ENCODE data around the gene ZNF570.
A peak's percentile ranks its signal among the peaks of the same experiment; 100 is the strongest.

The ZNF570 gene

GRCh38 chr19:37468961-37469777, at the start of gene ZNF570:
ZNF570 (plus strand) TSS chr19:37469356; CDS start chr19:37470355, 999 bp downstream.
- peak; percentile 76 for DNase-seq (ENCODE audit: low read depth in 2 of 2)

GRCh38 chr19:37452500-37453245, 16.5 kb upstream of the ZNF570 start:
- no peak for DNase-seq (ENCODE audit: low read depth in 2 of 2)

DNA sequence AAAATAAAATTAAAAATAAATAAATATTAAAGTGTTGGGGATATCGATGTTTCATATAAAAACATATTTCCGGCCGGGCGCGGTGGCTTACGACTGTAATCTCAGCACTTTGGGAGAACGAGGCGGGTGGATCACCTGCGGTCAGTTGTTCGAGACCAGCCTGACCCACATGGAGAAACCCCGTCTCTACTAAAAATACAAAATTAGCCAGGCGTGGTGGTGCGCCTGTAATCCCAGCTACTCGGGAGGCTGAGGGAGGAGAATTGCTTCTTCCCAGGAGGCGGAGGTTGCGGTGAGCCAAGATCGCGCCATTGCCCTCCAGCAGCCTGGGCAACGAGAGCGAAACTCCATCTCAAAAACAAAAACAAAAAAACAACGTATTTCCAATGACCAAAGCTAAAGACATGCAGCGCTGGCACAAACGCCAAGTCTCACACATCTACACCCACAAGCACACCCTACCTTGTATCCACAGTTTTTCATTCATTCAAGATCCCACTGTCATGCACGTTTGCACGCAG, 2.8 kb upstream of the ZNF570 start:
- DNase-seq (ENCODE audit: low read depth in 2 of 2) = no peak

DNA sequence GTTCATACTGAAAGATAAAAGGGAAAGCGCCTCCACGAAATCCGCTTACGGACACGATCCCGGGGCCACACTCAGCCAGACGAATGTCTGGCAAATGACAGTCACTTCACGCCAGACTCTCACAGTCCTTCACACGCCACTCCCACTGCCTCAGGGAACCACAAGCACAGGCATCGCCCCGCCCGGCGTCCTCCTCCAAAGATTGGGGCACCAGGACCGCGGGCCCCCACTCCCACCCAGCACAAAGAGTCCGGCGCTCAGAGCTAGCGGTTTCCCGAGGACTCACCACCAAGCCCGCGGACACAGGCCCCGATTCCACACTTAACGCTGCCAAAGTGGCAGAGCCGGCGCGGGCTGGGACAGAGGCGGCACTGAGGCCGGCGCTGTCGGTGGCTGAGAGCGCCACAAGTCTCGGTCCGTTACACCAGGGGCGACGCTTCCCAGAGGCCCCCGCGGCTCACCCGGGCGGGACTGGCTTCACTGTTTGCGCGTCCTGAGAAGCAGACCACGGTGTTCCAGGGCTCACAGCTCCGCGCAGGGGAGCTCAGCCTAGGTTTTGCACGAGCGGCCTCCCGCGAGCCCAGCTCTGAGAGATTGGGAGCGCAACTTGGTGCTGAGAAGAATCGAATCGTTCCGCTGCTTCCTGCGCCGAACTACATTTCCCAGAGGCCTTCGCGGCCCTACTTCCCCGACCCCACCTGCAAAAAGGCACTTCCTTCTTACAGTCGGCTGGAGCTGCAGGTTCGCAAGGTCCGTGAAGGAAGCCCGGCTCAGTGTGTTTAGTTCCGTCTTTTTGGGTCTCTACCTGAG, 2.2 kb upstream of the ZNF570 start, which contains the start of gene ZNF569:
ZNF569 (minus strand) TSS at position 647 of the 810 bp plus-strand sequence. CDS start 22,523 bp downstream, outside the sequence.
- peak; percentile 79 for DNase-seq (ENCODE audit: low read depth in 2 of 2)

GRCh38 chr19:37467608-37468090, 1.5 kb upstream of the ZNF570 start:
- no peak for DNase-seq (ENCODE audit: low read depth in 2 of 2)

GRCh38 chr19:37470216-37470615, 1.1 kb downstream of the ZNF570 start:
- no peak for DNase-seq (ENCODE audit: low read depth in 2 of 2)

DNA sequence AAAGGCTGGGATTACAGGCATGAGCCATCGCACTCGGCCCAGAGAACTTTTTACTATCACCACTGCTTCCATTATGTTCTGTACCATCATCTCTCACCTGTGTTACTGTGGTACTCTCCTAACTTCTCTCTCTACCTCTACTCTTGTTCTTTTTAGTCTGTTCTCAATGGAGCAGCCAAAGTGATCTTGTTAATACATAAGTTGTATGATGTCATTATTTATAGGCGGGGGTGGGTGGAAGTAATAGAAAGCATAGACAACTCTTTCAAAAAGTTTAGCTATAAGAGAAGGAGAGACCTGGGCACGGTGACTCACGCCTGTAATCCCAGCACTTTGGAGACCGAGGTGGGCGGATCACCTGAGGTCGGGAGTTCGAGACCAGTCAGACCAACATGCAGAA, 3.0 kb downstream of the ZNF570 start:
- DNase-seq (ENCODE audit: low read depth in 2 of 2) = no peak

DNA sequence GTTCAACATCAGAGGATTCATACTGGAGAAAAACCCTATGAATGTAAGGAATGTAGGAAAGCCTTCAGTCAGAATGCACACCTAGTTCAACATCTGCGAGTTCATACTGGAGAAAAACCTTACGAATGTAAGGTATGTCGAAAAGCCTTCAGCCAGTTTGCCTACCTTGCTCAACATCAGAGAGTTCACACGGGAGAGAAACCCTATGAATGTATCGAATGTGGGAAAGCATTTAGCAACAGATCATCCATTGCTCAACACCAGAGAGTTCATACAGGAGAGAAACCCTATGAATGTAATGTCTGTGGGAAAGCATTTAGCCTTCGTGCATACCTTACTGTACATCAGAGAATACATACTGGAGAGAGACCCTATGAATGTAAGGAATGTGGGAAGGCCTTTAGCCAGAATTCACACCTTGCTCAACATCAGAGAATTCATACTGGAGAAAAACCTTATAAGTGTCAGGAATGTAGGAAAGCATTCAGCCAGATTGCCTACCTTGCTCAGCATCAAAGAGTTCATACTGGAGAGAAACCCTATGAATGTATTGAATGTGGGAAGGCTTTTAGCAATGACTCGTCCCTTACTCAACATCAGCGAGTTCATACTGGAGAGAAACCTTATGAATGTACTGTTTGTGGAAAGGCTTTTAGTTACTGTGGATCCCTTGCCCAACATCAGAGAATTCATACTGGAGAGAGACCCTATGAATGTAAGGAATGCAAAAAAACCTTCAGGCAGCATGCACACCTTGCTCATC, 15.4 kb downstream of the ZNF570 start:
- no peak for DNase-seq (ENCODE audit: low read depth in 2 of 2)

DNA sequence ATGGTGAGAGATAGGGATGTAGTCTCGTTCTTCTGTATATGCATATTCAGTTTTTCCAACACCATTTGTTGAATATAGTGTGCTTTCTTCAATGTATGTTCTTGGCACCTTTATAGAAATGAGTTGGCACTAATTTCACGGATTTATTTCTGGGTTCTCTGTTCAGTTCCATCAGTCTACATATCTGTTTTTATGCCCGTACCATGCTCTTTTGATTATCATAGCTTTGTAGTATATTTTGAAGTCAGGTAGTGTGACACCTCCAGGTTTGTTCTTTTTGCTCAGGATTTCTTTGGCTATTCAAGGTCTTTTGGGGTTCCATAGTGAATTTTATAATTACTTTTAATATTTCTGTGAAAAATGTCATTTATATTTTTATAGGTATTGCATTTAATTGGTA, 23.1 kb downstream of the ZNF570 start:
- DNase-seq (ENCODE audit: low read depth in 2 of 2) = no peak

DNA sequence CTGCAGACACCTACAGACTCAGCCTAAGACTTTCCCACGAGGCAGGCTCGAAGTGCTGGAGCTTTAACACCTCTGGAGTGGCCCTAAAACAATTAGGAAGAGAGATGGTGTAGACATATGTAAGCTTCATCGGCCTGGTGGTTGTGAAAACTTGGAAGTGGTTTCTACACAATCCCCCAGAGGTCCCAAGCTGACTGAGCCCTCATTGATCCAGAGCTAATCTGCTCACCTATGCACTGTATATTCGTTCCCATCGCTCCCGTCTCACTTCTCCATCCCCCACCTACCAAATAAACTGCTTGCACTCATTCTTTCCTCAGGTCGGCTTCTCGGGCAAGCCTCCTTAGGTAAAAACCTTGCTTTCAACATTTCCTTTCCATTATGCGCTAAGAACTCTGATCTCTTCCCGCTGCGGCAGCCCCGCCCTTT, 36.8 kb downstream of the ZNF570 start:
- no peak for DNase-seq (ENCODE audit: low read depth in 2 of 2)

GRCh38 chr19:37506387-37507166, 37.4 kb downstream of the ZNF570 start, which contains the start of gene ZNF793:
ZNF793 (plus strand) TSS chr19:37506939; CDS start chr19:37523440, 16,501 bp downstream.
- DNase-seq (ENCODE audit: low read depth in 2 of 2) = peak; percentile 59 to 70

DNA sequence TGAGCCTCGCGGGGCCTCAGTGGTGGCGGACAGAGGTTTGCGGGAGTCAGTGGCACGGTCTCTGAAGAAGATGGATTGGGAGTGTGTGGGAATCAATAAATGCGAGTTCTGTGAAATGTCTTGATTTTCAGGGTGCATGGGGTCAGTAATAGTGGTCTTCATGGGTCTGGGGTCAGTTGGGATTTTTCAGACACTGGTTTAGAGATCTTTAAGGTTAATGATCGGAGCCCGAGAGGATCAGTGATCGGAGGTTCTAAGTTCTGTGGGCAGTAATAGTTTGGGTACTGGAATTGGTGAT, 38.0 kb downstream of the ZNF570 start:
- DNase-seq (ENCODE audit: low read depth in 2 of 2) = no peak

DNA sequence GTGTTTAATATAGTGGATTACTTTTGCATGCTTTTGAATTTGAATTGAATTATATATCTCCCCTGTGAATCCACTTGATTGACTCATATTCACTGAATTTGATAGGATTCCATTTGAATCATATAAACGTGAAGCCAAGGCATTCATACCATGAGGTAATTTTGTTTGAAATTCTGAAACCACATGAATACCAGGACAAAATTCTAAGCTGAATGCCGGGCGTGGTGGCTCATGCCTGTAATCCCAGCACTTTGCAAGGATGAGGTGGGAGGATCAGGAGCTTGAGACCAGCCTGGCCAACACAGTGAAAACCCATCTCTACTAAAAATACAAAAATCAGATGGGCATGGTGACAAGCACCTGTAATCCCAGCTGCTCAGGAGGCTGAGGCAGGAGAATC, 42.0 kb downstream of the ZNF570 start:
- DNase-seq (ENCODE audit: low read depth in 2 of 2) = no peak

GRCh38 chr19:37511821-37512220, 42.7 kb downstream of the ZNF570 start:
- DNase-seq (ENCODE audit: low read depth in 2 of 2) = no peak

DNA sequence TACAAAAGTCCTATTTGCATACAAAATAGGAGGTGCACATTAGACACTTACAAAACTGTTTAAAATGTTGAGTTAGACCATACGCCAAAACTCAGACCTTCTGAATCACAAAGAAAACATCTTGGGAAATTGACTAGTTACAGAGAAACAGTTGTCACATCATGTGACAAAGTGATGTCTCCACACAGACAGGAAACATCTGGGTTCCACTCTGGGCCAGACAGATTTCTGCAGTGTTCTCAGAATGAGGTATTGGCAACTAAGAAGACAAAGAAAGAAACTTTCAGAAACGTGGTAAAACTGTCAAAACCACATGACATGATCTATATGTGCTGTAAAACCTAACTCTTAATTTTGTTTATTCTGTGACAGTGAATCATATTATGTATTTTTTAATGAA, 44.2 kb downstream of the ZNF570 start:
- no peak for DNase-seq (ENCODE audit: low read depth in 2 of 2)

- no peak for DNase-seq (ENCODE audit: low read depth in 2 of 2)
Observed at GRCh38 chr19:37519890-37520289, 50.7 kb downstream of the ZNF570 start.

DNA sequence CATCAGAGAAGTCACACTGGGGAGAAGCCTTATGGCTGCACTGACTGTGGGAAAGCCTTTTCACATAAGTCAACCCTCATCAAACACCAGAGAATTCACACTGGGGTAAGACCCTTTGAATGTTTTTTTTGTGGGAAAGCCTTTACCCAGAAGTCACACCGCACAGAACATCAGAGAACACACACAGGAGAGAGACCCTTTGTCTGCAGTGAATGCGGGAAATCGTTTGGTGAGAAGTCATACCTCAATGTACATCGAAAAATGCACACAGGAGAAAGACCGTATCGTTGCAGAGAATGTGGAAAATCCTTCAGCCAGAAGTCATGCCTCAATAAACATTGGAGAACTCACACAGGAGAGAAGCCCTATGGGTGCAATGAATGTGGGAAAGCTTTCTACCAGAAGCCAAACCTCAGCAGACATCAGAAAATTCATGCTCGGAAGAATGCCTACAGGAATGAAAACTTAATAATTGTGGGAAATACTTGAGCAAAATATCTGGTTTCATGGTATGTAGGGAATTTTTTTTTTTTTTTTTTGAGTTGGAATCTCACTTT, 68.3 kb downstream of the ZNF570 start:
- DNase-seq (ENCODE audit: low read depth in 2 of 2) = no peak
